GM23338 (cell line): Measurements from ENCODE around the gene ZBTB49. TPM values are rescaled to one million over a fixed set of nuclear protein-coding genes. Genes with fewer than 3 reads are reported as not detected.

Experiments
- ATAC-seq: fragments of 200-7000 bp; cut with Tn5 transposase; 3 replicates; pipeline ENCODE4 v1.9.1; 2020
- DNase-seq: peaks from one replicate; pipeline ENCODE4 v3.0.0-alpha.2; 2015; ENCODE audit warnings: low spot score
- H2AFZ ChIP-seq: fragments of 200-600 bp; sonication (generic); 2 replicates; pipeline ENCODE4 v1.8.0; 2016; ENCODE audit warnings: antibody characterized with exemption, mild to moderate bottlenecking, moderate library complexity
- H3F3A ChIP-seq: fragments of 200-600 bp; sonication (generic); replicated peaks from 2 replicates; pipeline ENCODE4 v1.8.0; 2017; ENCODE audit warnings: antibody characterized with exemption, mixed run types, low read depth
- H3K27ac ChIP-seq: fragments of 200-600 bp; sonication (generic); 2 replicates; pipeline ENCODE4 v1.6.1; 2016; ENCODE audit warnings: low read depth
- H3K27me3 ChIP-seq: fragments of 200-600 bp; sonication (generic); 2 replicates; pipeline ENCODE4 v1.8.0; 2016; ENCODE audit warnings: mild to moderate bottlenecking, mixed run types, moderate library complexity; ENCODE audit not compliant: insufficient read depth
- H3K36me3 ChIP-seq: fragments of 200-600 bp; sonication (generic); 2 replicates; pipeline ENCODE4 v1.8.0; 2016; ENCODE audit warnings: mild to moderate bottlenecking; ENCODE audit not compliant: insufficient read depth
- H3K4me1 ChIP-seq: fragments of 200-600 bp; sonication (generic); 2 replicates; pipeline ENCODE4 v1.8.0; 2016; ENCODE audit warnings: mild to moderate bottlenecking, moderate library complexity; ENCODE audit not compliant: insufficient read depth
- H3K4me2 ChIP-seq: fragments of 200-600 bp; sonication (generic); 2 replicates; pipeline ENCODE4 v1.7.1; 2017; ENCODE audit warnings: mixed run types
- H3K4me3 ChIP-seq: fragments of 200-600 bp; sonication (generic); 2 replicates; pipeline ENCODE4 v1.6.1; 2016; ENCODE audit warnings: mixed run types
- H3K79me2 ChIP-seq: fragments of 200-600 bp; sonication (generic); replicated peaks from 2 replicates; pipeline ENCODE4 v1.8.0; 2017; ENCODE audit warnings: mild to moderate bottlenecking; ENCODE audit not compliant: insufficient read depth
- H3K9me2 ChIP-seq: fragments of 200-600 bp; sonication (generic); 2 replicates; pipeline ENCODE4 v1.8.0; 2017; ENCODE audit not compliant: insufficient read depth
- H4K20me1 ChIP-seq: fragments of 200-600 bp; sonication (generic); replicated peaks from 2 replicates; pipeline ENCODE4 v1.8.0; 2017; ENCODE audit warnings: mild to moderate bottlenecking; ENCODE audit not compliant: insufficient read depth
- H3K27ac Mint-ChIP-seq: 2 replicates; pipeline ENCODE4 v1.8.0; 2020; ENCODE audit warnings: inconsistent platforms, mild to moderate bottlenecking, moderate library complexity, mixed read lengths
- H3K27me3 Mint-ChIP-seq: 3 replicates; pipeline ENCODE4 v1.8.0; 2022; ENCODE audit warnings: low read depth, mild to moderate bottlenecking, moderate library complexity, mixed read lengths, inconsistent platforms; ENCODE audit not compliant: insufficient read depth, poor library complexity
- H3K36me3 Mint-ChIP-seq: 3 replicates; pipeline ENCODE4 v1.8.0; 2021; ENCODE audit warnings: low read depth, mild to moderate bottlenecking, inconsistent platforms, moderate library complexity, mixed read lengths
- H3K4me1 Mint-ChIP-seq: 3 replicates; pipeline ENCODE4 v1.8.0; 2020; ENCODE audit warnings: mild to moderate bottlenecking, inconsistent platforms, mixed read lengths
- H3K4me3 Mint-ChIP-seq: 3 replicates; pipeline ENCODE4 v1.8.0; 2021; ENCODE audit warnings: moderate library complexity, mild to moderate bottlenecking, inconsistent platforms, mixed read lengths
- H3K9me3 Mint-ChIP-seq: 3 replicates; pipeline ENCODE4 v1.8.0; 2020; ENCODE audit warnings: moderate library complexity, mild to moderate bottlenecking, inconsistent platforms, mixed read lengths
- CREB1 ChIP-seq: fragments of 250-450 bp; sonication (Bioruptor Pico); IDR thresholded peaks from 2 replicates; pipeline ENCODE4 v1.5.0; 2020; ENCODE audit warnings: low read depth, mild to moderate bottlenecking, moderate library complexity
- CTCF ChIP-seq, 2 experiments: fragments of 200-600 bp in 1 of 2; sonication (generic) in 1 of 2; conservative IDR thresholded peaks; 2 replicates each; pipeline versions ENCODE4 v1.5.1 to v1.6.1; 2016 to 2017; ENCODE audit warnings: antibody characterized with exemption in 2 of 2, low read depth in 2 of 2, mild to moderate bottlenecking in 2 of 2, moderate library complexity in 1 of 2
- ETS1 ChIP-seq: IDR thresholded peaks from 2 replicates; pipeline ENCODE4 v1.6.1; 2016; ENCODE audit warnings: antibody characterized with exemption
- EZH2 ChIP-seq: fragments of 200-600 bp; sonication (generic); IDR thresholded peaks from one replicate; pipeline ENCODE4 v1.8.0; 2017; ENCODE audit warnings: antibody characterized with exemption, mild to moderate bottlenecking, low read depth; ENCODE audit not compliant: unreplicated experiment
- EZH2phosphoT487 ChIP-seq: fragments of 200-600 bp; sonication (generic); IDR thresholded peaks from one replicate; pipeline ENCODE4 v1.8.1; 2018; ENCODE audit warnings: antibody characterized with exemption; ENCODE audit not compliant: unreplicated experiment
- JUNB ChIP-seq: IDR thresholded peaks from one replicate; pipeline ENCODE4 v1.6.1; 2016; ENCODE audit warnings: antibody characterized with exemption; ENCODE audit not compliant: unreplicated experiment
- NANOG ChIP-seq: IDR thresholded peaks from 2 replicates; pipeline ENCODE4 v1.6.1; 2016; ENCODE audit warnings: antibody characterized with exemption, borderline replicate concordance
- POLR2AphosphoS5 ChIP-seq: IDR thresholded peaks from 2 replicates; pipeline ENCODE4 v1.6.1; 2016; ENCODE audit warnings: antibody characterized with exemption, low read depth
- REST ChIP-seq: IDR thresholded peaks from one replicate; pipeline ENCODE4 v1.6.1; 2018; ENCODE audit warnings: antibody characterized with exemption; ENCODE audit not compliant: unreplicated experiment
- STAT1 ChIP-seq: IDR thresholded peaks from one replicate; pipeline ENCODE4 v1.6.1; 2016; ENCODE audit warnings: antibody characterized with exemption; ENCODE audit not compliant: unreplicated experiment
- ZNF114 ChIP-seq: fragments of 250-450 bp; sonication (Bioruptor Pico); IDR thresholded peaks from 2 replicates; pipeline ENCODE4 v1.5.0; 2020; ENCODE audit warnings: mild to moderate bottlenecking, moderate library complexity
- ZNF331 ChIP-seq: fragments of 250-450 bp; sonication (Bioruptor Pico); IDR thresholded peaks from 2 replicates; pipeline ENCODE4 v1.5.0; 2020; ENCODE audit warnings: low read depth, mild to moderate bottlenecking, moderate library complexity
- ZNF462 ChIP-seq: fragments of 250-450 bp; sonication (Bioruptor Pico); IDR thresholded peaks from 2 replicates; pipeline ENCODE4 v1.5.0; 2020; ENCODE audit warnings: mild to moderate bottlenecking, moderate library complexity
- polyA plus RNA-seq: library from polyadenylated mRNA; unstranded; fragments of >200 nt; fragmentation: Nextera tagmentation; extraction: Ambion mirVana; gene quantifications from 2 replicates; pipeline ENCODE4 v1.2.1, GENCODE V29; 2016
- total RNA-seq: library from RNA; depleted of rRNA; stranded (reverse); fragments of >200 nt; shearing (Covaris generic); gene quantifications from 2 replicates; pipeline ENCODE4 v1.2.3, GENCODE V29; 2014

Gene ZBTB49
- total and polyA plus RNA-seq, 2 experiments from 2014 or later, result 4.1 to 6.0 TPM

- Histone ChIP-seq H3F3A (no peaks in the 10 kb centered on the region), H3K4me1 (no peaks in the 10 kb centered on the region), H3K9me2 (no peaks in the 10 kb centered on the region), H3K27ac (no peak overlapping the region), H3K4me3 (no peak overlapping the region), H3K4me2 (no peak overlapping the region), H4K20me1 (no peaks in the 10 kb centered on the region), H3K79me2 (no peaks in the 10 kb centered on the region), H2AFZ (no peak overlapping the region), H3K36me3 (no peaks in the 10 kb centered on the region), H3K27me3 (no peaks in the 10 kb centered on the region)
- peaks cover 7% of the 10 kb centered on the region for H3K9me3 Mint-ChIP-seq
- H3K27me3 Mint-ChIP-seq, result peaks cover 7% of the 10 kb centered on the region
- no peaks in the 10 kb centered on the region; the same call in 1 of the 3 replicates for H3K36me3 Mint-ChIP-seq
- no peak overlapping the region for H3K4me3 Mint-ChIP-seq
- no peak overlapping the region for H3K27ac Mint-ChIP-seq
- DNase-seq (no peak), ATAC-seq (peak; percentile 24; the same call in 1 of the 3 replicates)
- no peaks in the 10 kb centered on the region; the same call in 2 of the 3 replicates for H3K4me1 Mint-ChIP-seq
- TF ChIP-seq JUNB (no peak), CTCF (conservative IDR thresholded peaks at IDR 0.05; ENCODE audit: low read depth in 2 of 2) (no peak), EZH2phosphoT487 (no peak), ETS1 (no peak), STAT1 (no peak), ZNF331 (CRISPR knock-in tag) (no peak), ZNF462 (CRISPR knock-in tag) (no peak), EZH2 (no peak), REST (no peak), CREB1 (CRISPR knock-in tag) (no peak), ZNF114 (no peak), NANOG (no peak), POLR2AphosphoS5 (no peak)
These were observed 49.5 kb downstream of the ZBTB49 start for GRCh38 chr4:4339504-4340085.
